ENCODE results near the gene WWP2.

DNA sequence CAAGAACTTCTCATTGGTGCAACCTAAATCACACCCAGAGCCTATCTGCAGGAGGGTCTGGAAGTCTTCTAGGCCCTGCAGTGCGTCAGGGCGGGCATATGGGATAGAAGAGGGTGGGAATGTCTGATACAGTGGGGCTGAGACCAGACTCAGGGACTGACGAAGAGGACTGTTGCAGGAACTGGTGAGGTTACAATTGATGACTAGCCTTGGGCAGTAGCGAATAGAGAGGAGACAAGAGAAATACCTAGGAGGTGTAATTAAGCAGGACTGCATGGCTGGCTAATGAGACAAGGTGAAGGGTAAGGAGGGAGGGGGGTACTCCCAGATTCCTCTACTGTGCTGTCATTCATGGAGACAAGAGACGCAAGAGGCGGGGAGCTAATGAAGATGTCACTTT, 91.3 kb downstream of the WWP2 start:
- TF ChIP-seq EZH2 (IDR thresholded peaks at IDR 0.05; ENCODE audit: low read length): no peak
- TF ChIP-seq, protein P1, sequence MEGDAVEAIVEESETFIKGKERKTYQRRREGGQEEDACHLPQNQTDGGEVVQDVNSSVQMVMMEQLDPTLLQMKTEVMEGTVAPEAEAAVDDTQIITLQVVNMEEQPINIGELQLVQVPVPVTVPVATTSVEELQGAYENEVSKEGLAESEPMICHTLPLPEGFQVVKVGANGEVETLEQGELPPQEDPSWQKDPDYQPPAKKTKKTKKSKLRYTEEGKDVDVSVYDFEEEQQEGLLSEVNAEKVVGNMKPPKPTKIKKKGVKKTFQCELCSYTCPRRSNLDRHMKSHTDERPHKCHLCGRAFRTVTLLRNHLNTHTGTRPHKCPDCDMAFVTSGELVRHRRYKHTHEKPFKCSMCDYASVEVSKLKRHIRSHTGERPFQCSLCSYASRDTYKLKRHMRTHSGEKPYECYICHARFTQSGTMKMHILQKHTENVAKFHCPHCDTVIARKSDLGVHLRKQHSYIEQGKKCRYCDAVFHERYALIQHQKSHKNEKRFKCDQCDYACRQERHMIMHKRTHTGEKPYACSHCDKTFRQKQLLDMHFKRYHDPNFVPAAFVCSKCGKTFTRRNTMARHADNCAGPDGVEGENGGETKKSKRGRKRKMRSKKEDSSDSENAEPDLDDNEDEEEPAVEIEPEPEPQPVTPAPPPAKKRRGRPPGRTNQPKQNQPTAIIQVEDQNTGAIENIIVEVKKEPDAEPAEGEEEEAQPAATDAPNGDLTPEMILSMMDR (optimal IDR thresholded peaks at IDR 0.05 in 1 of 3, IDR thresholded peaks at IDR 0.05 in 1 of 3, conservative IDR thresholded peaks at IDR 0.05 in 1 of 3; ENCODE audit: extremely low read depth in 1 of 3, insufficient read depth in 2 of 3, low read length in 3 of 3): no peak

Data from keratinocyte (primary cell).